ENCODE results near the gene LRCH1. TPM values are rescaled to one million over a fixed set of nuclear protein-coding genes. Genes with fewer than 3 reads are reported as not detected.

LRCH1 gene
- total RNA-seq, 4 donors from 2014 or later = 5.0 to 20.4 (median 7.4) TPM

DNA sequence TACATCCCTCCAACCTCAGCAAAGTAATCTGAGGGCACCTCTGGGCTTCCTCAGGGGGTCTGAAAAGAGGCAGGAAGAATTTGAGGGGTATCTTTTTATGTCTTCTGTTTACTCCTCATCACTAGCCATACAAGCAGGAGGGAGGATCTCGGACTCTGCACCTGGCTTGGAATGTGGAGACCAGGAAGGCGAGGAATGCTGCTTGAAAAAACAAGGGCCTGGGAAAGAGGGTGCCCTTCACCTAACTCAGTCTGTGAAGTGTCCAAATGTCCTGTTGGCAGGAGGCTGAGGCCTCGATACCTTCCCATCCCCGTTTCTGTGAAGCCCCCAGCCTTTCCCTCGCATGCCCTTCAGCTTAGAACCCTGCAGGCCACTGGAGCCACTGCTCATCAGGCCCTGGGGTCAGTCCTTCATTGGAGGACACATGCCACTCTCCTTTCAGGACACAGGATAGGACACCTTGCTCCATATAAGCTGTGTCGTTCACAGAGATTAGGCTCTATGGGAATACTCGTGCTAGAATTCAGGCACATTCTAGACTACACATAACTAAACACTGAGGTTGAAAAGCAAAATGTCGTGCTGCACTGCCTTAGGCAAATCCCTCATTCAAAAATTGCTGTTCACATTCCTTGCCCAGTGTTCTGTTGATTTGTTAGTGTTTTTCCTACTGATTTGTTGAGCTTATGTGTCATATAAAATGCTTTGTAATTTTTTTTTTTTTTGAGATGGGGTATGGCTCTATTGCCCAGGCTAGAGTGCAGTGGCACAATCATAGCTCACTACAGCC is 194.3 kb downstream of the LRCH1 start:
- Histone ChIP-seq H3K4me1 (no peaks in the 10 kb centered on the region), H3K27ac (no peak overlapping the region), H3K36me3 (peaks cover 0 to 93% (median 5%) of the 10 kb centered on the region in 3 donors), H3K27me3 (no peaks in the 10 kb centered on the region), H3K9me3 (no peaks in the 10 kb centered on the region), H3K4me3 (no peak overlapping the region)
- 90 to 91% methylated on average over 6 to 8 of the region's 8 CpGs for WGBS, 2 donors
- intact Hi-C loops (cut with DNase I) = no loop called here
- no peak for DNase-seq
- TF ChIP-seq, protein P1, sequence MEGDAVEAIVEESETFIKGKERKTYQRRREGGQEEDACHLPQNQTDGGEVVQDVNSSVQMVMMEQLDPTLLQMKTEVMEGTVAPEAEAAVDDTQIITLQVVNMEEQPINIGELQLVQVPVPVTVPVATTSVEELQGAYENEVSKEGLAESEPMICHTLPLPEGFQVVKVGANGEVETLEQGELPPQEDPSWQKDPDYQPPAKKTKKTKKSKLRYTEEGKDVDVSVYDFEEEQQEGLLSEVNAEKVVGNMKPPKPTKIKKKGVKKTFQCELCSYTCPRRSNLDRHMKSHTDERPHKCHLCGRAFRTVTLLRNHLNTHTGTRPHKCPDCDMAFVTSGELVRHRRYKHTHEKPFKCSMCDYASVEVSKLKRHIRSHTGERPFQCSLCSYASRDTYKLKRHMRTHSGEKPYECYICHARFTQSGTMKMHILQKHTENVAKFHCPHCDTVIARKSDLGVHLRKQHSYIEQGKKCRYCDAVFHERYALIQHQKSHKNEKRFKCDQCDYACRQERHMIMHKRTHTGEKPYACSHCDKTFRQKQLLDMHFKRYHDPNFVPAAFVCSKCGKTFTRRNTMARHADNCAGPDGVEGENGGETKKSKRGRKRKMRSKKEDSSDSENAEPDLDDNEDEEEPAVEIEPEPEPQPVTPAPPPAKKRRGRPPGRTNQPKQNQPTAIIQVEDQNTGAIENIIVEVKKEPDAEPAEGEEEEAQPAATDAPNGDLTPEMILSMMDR (IDR thresholded peaks at IDR 0.05) = no peak
- no peak for TF ChIP-seq POLR2A (IDR thresholded peaks at IDR 0.05)

DNA sequence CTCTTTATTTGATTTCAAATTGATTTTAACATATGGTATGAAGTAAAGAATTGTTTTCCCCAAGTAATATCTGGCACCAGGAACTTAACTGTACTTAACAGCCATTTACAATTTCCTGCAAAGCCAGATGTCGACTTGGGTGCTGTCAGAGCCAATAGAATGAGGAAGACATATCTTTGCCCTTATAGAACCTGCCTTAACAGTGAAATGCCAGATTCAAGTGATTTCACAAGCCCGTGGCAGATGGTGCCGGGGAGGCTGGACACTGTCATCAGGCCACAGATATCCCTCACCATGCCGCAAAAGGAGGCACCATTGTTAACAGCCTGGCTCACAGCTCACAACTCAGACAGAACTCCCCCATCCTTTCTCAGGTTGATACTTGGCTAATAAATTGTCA is 195.3 kb downstream of the LRCH1 start:
- Histone ChIP-seq H3K4me3 (no peak overlapping the region), H3K4me1 (no peaks in the 10 kb centered on the region), H3K27ac (no peak overlapping the region), H3K9me3 (no peaks in the 10 kb centered on the region), H3K36me3 (peaks cover 0 to 84% (median 5%) of the 10 kb centered on the region in 3 donors), H3K27me3 (no peaks in the 10 kb centered on the region)
- WGBS, 2 donors = 67 to 98% methylated on average over 1 to 4 of the region's 4 CpGs
- no peak for DNase-seq
- TF ChIP-seq, protein P1 (IDR thresholded peaks at IDR 0.05) = no peak
- no peak for TF ChIP-seq POLR2A (IDR thresholded peaks at IDR 0.05)
- intact Hi-C loops (cut with DNase I) = no loop called here

GRCh38 chr13:46749951-46750350 is 197.0 kb downstream of the LRCH1 start:
- Histone ChIP-seq H3K27me3 (no peaks in the 10 kb centered on the region), H3K4me3 (no peak overlapping the region), H3K4me1 (no peaks in the 10 kb centered on the region), H3K36me3 (peaks cover 0 to 71% (median 5%) of the 10 kb centered on the region in 3 donors), H3K27ac (no peak overlapping the region), H3K9me3 (no peaks in the 10 kb centered on the region)
- TF ChIP-seq POLR2A (IDR thresholded peaks at IDR 0.05) = no peak
- 57 to 62% methylated on average over 2 of the region's 2 CpGs for WGBS, 2 donors
- DNase-seq = no peak
- intact Hi-C loops (cut with DNase I) = no loop called here

DNA sequence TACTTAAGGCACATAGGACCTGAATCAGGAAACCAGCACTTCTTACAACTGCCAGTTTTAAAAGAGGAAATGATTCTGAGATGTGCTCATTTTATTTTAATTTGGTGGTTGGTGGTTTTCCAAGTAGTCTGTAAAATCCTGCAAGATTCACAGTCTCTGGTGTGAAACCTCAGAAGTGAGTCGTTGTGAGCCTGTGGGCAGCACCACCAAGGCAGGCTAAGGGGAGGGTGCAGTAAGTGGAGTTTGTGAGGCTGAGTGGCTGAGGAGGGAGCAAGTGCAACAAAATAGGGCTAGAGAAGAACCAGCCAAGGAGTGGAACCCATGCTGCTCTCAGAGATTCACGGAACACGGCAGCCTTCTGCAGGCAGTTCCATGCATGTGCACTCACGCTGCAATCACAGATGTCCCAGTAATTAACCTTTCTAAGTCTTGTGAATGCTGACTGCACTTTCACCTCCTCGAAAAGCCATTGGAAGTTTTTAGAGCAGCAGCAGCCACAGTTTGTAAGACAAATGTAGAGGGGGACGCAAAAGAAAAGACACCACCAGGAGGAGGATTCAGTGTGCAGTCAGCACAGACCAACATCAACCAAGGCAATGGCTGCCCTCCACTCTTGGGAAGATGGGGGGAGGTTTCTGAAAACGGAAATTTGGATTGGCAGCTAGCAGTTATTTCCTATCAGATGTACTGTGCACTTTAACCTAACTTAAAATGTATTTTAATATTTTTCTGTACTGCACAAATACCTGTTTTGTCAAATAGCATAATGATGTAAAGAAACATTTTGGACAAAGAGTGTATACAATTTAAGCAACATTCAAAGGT is 199.1 kb downstream of the LRCH1 start:
- no peaks in the 10 kb centered on the region for H3K9me3 ChIP-seq
- peaks cover 0 to 51% (median 5%) of the 10 kb centered on the region in 3 donors for H3K36me3 ChIP-seq
- no peak for TF ChIP-seq POLR2A (IDR thresholded peaks at IDR 0.05)
- TF ChIP-seq, protein P1 (IDR thresholded peaks at IDR 0.05) = no peak
- WGBS, 2 donors = 62 to 64% methylated on average over 5 to 6 of the region's 7 CpGs
- no peak overlapping the region for H3K27ac ChIP-seq
- no peaks in the 10 kb centered on the region for H3K27me3 ChIP-seq
- intact Hi-C loops (cut with DNase I) = no loop called here
- H3K4me1 ChIP-seq = peaks cover 0 to 6% (median 0%) of the 10 kb centered on the region in 3 donors
- H3K4me3 ChIP-seq = no peak overlapping the region
- no peak for DNase-seq

GRCh38 chr13:46753137-46753536 is 200.2 kb downstream of the LRCH1 start:
- H3K9me3 ChIP-seq = no peaks in the 10 kb centered on the region
- no peak overlapping the region for H3K4me3 ChIP-seq
- H3K36me3 ChIP-seq = peaks cover 0 to 42% (median 5%) of the 10 kb centered on the region in 3 donors
- 77 to 82% methylated on average over 5 of the region's 5 CpGs for WGBS, 2 donors
- no peak overlapping the region for H3K27ac ChIP-seq
- H3K4me1 ChIP-seq = peaks cover 0 to 10% (median 0%) of the 10 kb centered on the region in 3 donors
- DNase-seq = no peak
- intact Hi-C loops (cut with DNase I) = no loop called here
- TF ChIP-seq, protein P1 (IDR thresholded peaks at IDR 0.05) = no peak
- TF ChIP-seq POLR2A (IDR thresholded peaks at IDR 0.05) = no peak
- no peaks in the 10 kb centered on the region for H3K27me3 ChIP-seq
